OCI-LY7 (cell line): ENCODE measurements around the gene FAAP100. TPM values are rescaled to one million over a fixed set of nuclear protein-coding genes. Genes with fewer than 3 reads are reported as not detected.

ENCODE experiments used
- BruUV-seq: library from RNA; stranded (reverse); fragments of 400-500 nt; replicated peaks from 2 replicates; lab custom pipeline; 2021; lab: Mats Ljungman, UMichigan
- CTCF ChIA-PET: fragments of 300-600 bp; sonication (Branson Sonifier 250); formaldehyde crosslinking; loops from one replicate; lab custom pipeline; 2022; ENCODE audit warnings: antibody characterized with exemption; ENCODE audit not compliant: unreplicated experiment; lab: Charles Lee
- POLR2A ChIA-PET: fragments of 300-600 bp; sonication (Branson Sonifier 250); formaldehyde crosslinking; loops from one replicate; lab custom pipeline; 2022; ENCODE audit warnings: antibody characterized with exemption; lab: Charles Lee
- DNase-seq: peaks from one replicate; pipeline ENCODE4 v3.0.0-alpha.2; 2015; ENCODE audit warnings: low spot score
- H2AFZ ChIP-seq: fragments of 200-600 bp; sonication (generic), shearing (Covaris generic); 2 replicates; pipeline ENCODE4 v1.6.1; 2014; ENCODE audit warnings: mild to moderate bottlenecking, antibody characterized with exemption, low read length, moderate library complexity
- H3K27ac ChIP-seq: fragments of 200-600 bp; sonication (generic); 2 replicates; pipeline ENCODE4 v1.5.1; 2014; ENCODE audit warnings: mixed run types, low read depth, mild to moderate bottlenecking, moderate library complexity, low read length, inconsistent platforms; ENCODE audit not compliant: poor library complexity, severe bottlenecking
- H3K36me3 ChIP-seq: fragments of 200-600 bp; sonication (generic); 2 replicates; pipeline ENCODE4 v1.6.1; 2014; ENCODE audit warnings: mild to moderate bottlenecking, antibody characterized with exemption, low read length, moderate library complexity, mixed read lengths; ENCODE audit not compliant: insufficient read depth
- H3K4me1 ChIP-seq: fragments of 200-600 bp; sonication (generic); 2 replicates; pipeline ENCODE4 v1.5.1; 2014; ENCODE audit warnings: mild to moderate bottlenecking, low read length; ENCODE audit not compliant: insufficient read depth, poor library complexity, severe bottlenecking
- H3K4me2 ChIP-seq: fragments of 200-600 bp; sonication (generic); 2 replicates; pipeline ENCODE4 v1.6.1; 2014; ENCODE audit warnings: mild to moderate bottlenecking, low read length
- H3K4me3 ChIP-seq: fragments of 200-600 bp; sonication (generic); 2 replicates; pipeline ENCODE4 v1.5.1; 2014; ENCODE audit warnings: mild to moderate bottlenecking, low read depth, low read length; ENCODE audit not compliant: poor library complexity, severe bottlenecking
- H3K79me2 ChIP-seq: fragments of 200-600 bp; sonication (generic); 2 replicates; pipeline ENCODE4 v1.6.1; 2016; ENCODE audit warnings: low read depth, mild to moderate bottlenecking, low read length, moderate library complexity, mixed read lengths; ENCODE audit not compliant: insufficient read depth
- H3K9me2 ChIP-seq: fragments of 200-600 bp; sonication (generic); 2 replicates; pipeline ENCODE4 v1.6.1; 2016; ENCODE audit warnings: mild to moderate bottlenecking, low read length, mixed read lengths; ENCODE audit not compliant: insufficient read depth
- H3K9me3 ChIP-seq: fragments of 200-600 bp; sonication (generic); 2 replicates; pipeline ENCODE4 v1.6.1; 2014; ENCODE audit warnings: mild to moderate bottlenecking, mixed run types, low read length, mixed read lengths
- H4K20me1 ChIP-seq: fragments of 200-600 bp; sonication (generic); 2 replicates; pipeline ENCODE4 v1.6.1; 2014; ENCODE audit warnings: mild to moderate bottlenecking, antibody characterized with exemption, low read length, moderate library complexity, mixed read lengths; ENCODE audit not compliant: insufficient read depth
- CTCF ChIP-seq: fragments of 200-600 bp; sonication (generic); conservative IDR thresholded peaks from 2 replicates; pipeline ENCODE4 v1.5.1; 2014; ENCODE audit warnings: mild to moderate bottlenecking, antibody characterized with exemption, low read length, moderate library complexity, mixed read lengths
- EZH2phosphoT487 ChIP-seq: fragments of 200-600 bp; sonication (generic); IDR thresholded peaks from 2 replicates; pipeline ENCODE4 v1.6.1; 2018; ENCODE audit warnings: low read depth, borderline replicate concordance, mild to moderate bottlenecking, mixed run types, antibody characterized with exemption, low read length, moderate library complexity, mixed read lengths
- intact Hi-C: fragments of 100-400 bp; cut with micrococcal nuclease; formaldehyde crosslinking; loops from one replicate; pipeline ENCODE4 v1.10.0; 2022; ENCODE audit not compliant: unreplicated experiment
- total RNA-seq, 2 experiments: library from RNA; depleted of rRNA in 1 of 2; stranded (reverse); fragments of >200 nt in 1 of 2; shearing (Covaris generic) in 1 of 2; gene quantifications; 2 replicates each; pipeline ENCODE4 v1.2.3, GENCODE V29; 2014 to 2022

The FAAP100 gene
- total RNA-seq, 2 experiments from 2014 or later, result 65.2 to 74.2 TPM

- CTCF ChIA-PET, result interaction anchor here (2.3 kb wide), 1 partner anchor 82 kb away, joined by 9 read pairs; no protein-coding TSS in a partner anchor
- H4K20me1 ChIP-seq, result no peaks in the 10 kb centered on the region
- intact Hi-C loops, result loop anchor here (1.0 to 10.0 kb wide), 4 partner anchors 82 to 353 kb away; partner anchors contain the start of genes ARHGDIA, ARL16, BAHCC1 and HGS
- H3K9me2 ChIP-seq, result no peaks in the 10 kb centered on the region
- peak; percentile 63 for DNase-seq
- TF ChIP-seq CTCF, result no peak
- TF ChIP-seq EZH2phosphoT487, result no peak
- peak overlapping the region; percentile 89 for H3K27ac ChIP-seq
- peak overlapping the region; percentile 80 for H3K4me2 ChIP-seq
- H3K36me3 ChIP-seq, result no peaks in the 10 kb centered on the region
- peaks cover 60% of the 10 kb centered on the region for H3K4me1 ChIP-seq
- no peaks in the 10 kb centered on the region for H3K9me3 ChIP-seq
- H3K79me2 ChIP-seq, result peaks cover 18% of the 10 kb centered on the region; the same call in 1 of the 2 replicates
- POLR2A ChIA-PET, result interaction anchor here (0.6 to 2.2 kb wide), 8 partner anchors 10 to 224 kb away, joined by 3 to 15 read pairs (median 4); partner anchors contain the start of genes ARL16, BAHCC1, FAAP100 and HGS
- BruUV-seq, result no TSS peak
- peak overlapping the region; percentile 90 for H3K4me3 ChIP-seq
- peak overlapping the region; percentile 72 for H2AFZ ChIP-seq
Measured at GRCh38 chr17:81518785-81519283, 33.3 kb downstream of the FAAP100 start.

DNA sequence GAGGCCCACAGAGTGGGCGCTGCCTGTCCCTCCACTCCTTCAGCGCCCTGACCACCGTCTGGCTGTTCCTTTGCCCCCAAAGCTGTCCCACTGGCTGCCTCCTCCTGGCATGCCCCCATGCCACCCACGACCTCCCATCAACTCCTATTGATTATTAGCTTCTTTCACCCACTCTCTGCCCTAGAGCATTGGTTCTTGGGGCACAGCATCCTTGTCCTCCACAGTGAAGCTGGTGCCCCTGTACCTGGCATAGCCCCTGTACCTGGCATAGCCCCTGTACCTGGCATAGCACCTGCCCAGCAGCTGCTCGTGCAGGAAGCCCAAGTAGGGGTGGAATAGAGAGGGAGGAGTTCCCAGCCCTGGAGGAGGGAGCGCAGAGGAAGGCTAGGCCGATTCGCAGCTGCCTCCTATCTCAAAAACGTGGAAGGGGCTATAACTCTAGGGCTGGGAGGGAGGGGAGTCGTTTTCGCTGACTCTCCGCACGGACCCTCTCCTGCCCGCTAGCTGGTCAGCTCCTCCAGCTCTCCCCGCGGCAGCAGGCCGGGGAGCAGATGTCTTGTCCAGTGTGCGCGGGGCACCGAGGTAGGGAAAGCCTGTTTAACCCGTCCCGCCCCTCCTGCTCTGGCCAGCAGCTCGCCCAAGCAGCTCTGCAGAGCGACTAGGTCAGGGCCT is 33.9 kb downstream of the FAAP100 start:
- H3K27ac ChIP-seq, result peak overlapping the region; percentile 89
- H3K9me2 ChIP-seq, result no peaks in the 10 kb centered on the region
- H3K4me2 ChIP-seq, result peak overlapping the region; percentile 80
- DNase-seq, result peak; percentile 40
- H3K36me3 ChIP-seq, result no peaks in the 10 kb centered on the region
- peaks cover 66% of the 10 kb centered on the region for H3K4me1 ChIP-seq
- BruUV-seq, result no TSS peak
- ChIA-PET CTCF (interaction anchor here (2.3 kb wide), 1 partner anchor 83 kb away, joined by 9 read pairs; no protein-coding TSS in a partner anchor), POLR2A (interaction anchor here (0.6 to 2.2 kb wide), 10 partner anchors 10 to 267 kb away, joined by 3 to 15 read pairs (median 4); partner anchors contain the start of genes ARL16, BAHCC1, FAAP100 and HGS)
- no peaks in the 10 kb centered on the region for H4K20me1 ChIP-seq
- H3K79me2 ChIP-seq, result peaks cover 18% of the 10 kb centered on the region; the same call in 1 of the 2 replicates
- H3K9me3 ChIP-seq, result no peaks in the 10 kb centered on the region
- intact Hi-C loops, result loop anchor here (5.0 to 10.0 kb wide), 3 partner anchors 123 to 354 kb away; partner anchors contain the start of genes ARHGDIA, ARL16, BAHCC1 and HGS
- H3K4me3 ChIP-seq, result peak overlapping the region; percentile 90
- H2AFZ ChIP-seq, result no peak overlapping the region
- TF ChIP-seq CTCF (peak; percentile 12; the same call in 1 of the 2 replicates), EZH2phosphoT487 (no peak)
